Adrenal gland (tissue), 5 donors: ENCODE data around the gene RHEX.

ENCODE experiments used
- POLR2A ChIP-seq, 2 donors: fragments of 450-650 bp; IDR thresholded peaks; one replicate each; pipeline ENCODE4 v1.6.1; 2017; ENCODE audit warnings: antibody characterized with exemption in 2 of 2, mild to moderate bottlenecking in 2 of 2, moderate library complexity in 1 of 2
- TF ChIP-seq, protein P1 (sequence below), 6 experiments: fragments of 450-650 bp in 4 of 6; fragments of 200-600 bp in 2 of 6; sonication (generic) in 1 of 6; IDR thresholded peaks; 1 replicate in 5 of 6; 2 replicates in 1 of 6; pipeline versions ENCODE4 v1.5.1 to v1.8.0; 2016 to 2021; ENCODE audit warnings: antibody characterized with exemption in 6 of 6, mild to moderate bottlenecking in 2 of 6, moderate library complexity in 1 of 6
- donor health status: DM: no; HTN: no; CAD: no.

- TF ChIP-seq, protein P1, sequence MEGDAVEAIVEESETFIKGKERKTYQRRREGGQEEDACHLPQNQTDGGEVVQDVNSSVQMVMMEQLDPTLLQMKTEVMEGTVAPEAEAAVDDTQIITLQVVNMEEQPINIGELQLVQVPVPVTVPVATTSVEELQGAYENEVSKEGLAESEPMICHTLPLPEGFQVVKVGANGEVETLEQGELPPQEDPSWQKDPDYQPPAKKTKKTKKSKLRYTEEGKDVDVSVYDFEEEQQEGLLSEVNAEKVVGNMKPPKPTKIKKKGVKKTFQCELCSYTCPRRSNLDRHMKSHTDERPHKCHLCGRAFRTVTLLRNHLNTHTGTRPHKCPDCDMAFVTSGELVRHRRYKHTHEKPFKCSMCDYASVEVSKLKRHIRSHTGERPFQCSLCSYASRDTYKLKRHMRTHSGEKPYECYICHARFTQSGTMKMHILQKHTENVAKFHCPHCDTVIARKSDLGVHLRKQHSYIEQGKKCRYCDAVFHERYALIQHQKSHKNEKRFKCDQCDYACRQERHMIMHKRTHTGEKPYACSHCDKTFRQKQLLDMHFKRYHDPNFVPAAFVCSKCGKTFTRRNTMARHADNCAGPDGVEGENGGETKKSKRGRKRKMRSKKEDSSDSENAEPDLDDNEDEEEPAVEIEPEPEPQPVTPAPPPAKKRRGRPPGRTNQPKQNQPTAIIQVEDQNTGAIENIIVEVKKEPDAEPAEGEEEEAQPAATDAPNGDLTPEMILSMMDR (IDR thresholded peaks at IDR 0.05): no peak
- TF ChIP-seq POLR2A (IDR thresholded peaks at IDR 0.05): no peak
These were observed 17.8 kb downstream of the RHEX start for GRCh38 chr1:206070627-206071304.
